ENCODE data around the gene DDIT3. TPM values are rescaled to one million over a fixed set of nuclear protein-coding genes. Genes with fewer than 3 reads are reported as not detected.

Gene DDIT3
- polyA plus RNA-seq, 3 donors: 9.3 to 163 (median 9.4) TPM

DNA sequence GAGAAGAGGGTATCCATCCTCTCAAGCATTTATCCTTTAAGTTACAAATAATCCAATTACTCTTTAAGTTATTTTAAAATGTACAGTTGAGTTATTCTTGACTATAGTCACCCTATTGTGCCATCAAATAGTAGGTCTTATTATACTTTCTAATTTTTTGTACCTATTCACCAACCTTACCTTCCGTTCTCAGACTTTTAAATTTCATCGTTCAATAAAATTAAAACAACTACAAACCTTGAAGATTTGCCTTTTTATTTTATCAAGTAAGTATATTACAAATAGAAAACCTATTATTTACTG is 27.6 kb upstream of the DDIT3 start:
- peaks cover 14 to 15% of the 10 kb centered on the region in 2 donors for H3K36me3 Mint-ChIP-seq
- intact Hi-C loops (cut with micrococcal nuclease): loop anchor here (5.0 to 10.0 kb wide), 3 partner anchors 71 to 207 kb away; partner anchors contain the start of genes ARHGAP9 (in 2 of the 2), CDK4 (in 1 of the 2) and MARCHF9 (in 1 of the 2)
- peaks cover 0 to 11% (median 2%) of the 10 kb centered on the region in 7 donors for H3K9me3 Mint-ChIP-seq
- Histone ChIP-seq H3K79me2 (ENCODE audit: insufficient read depth, low read length) (peaks cover 27% of the 10 kb centered on the region), H3K36me3 (replicated peaks in 1 of 2; ENCODE audit: control insufficient read depth in 1 of 2, insufficient read depth in 2 of 2, low read length in 2 of 2) (peaks cover 0 to 8% of the 10 kb centered on the region in 2 donors), H4K20me1 (ENCODE audit: insufficient read depth, low read length) (no peaks in the 10 kb centered on the region), H2AFZ (ENCODE audit: insufficient read depth, low read depth, low read length, poor library complexity, severe bottlenecking) (no peak overlapping the region), H3K4me1 (ENCODE audit: control insufficient read depth in 1 of 2, insufficient read depth in 2 of 2, low read length in 2 of 2) (peaks cover 18 to 42% of the 10 kb centered on the region in 2 donors), H3K4me2 (replicated peaks; ENCODE audit: extremely low read depth, low read length, poor library complexity, severe bottlenecking) (no peak overlapping the region), H3K27me3 (ENCODE audit: control insufficient read depth in 2 of 2, insufficient read depth in 2 of 2, low read length in 2 of 2) (peaks cover 27 to 37% of the 10 kb centered on the region in 2 donors), H3K4me3 (replicated peaks in 1 of 3; ENCODE audit: low read depth in 2 of 3, low read length in 3 of 3) (no peak overlapping the region), H3K9me3 (replicated peaks in 1 of 2; ENCODE audit: control insufficient read depth in 1 of 2, insufficient read depth in 1 of 2, low read length in 2 of 2) (no peaks in the 10 kb centered on the region), H3K9ac (ENCODE audit: insufficient read depth, low read length, poor library complexity, severe bottlenecking) (no peak overlapping the region), H3K27ac (ENCODE audit: low read depth in 1 of 2, low read length in 2 of 2) (no peak overlapping the region)
- no peak for DNase-seq
- no peak overlapping the region for H3K4me3 Mint-ChIP-seq
- H3K4me1 Mint-ChIP-seq: peaks cover 48% of the 10 kb centered on the region
- H3K27ac Mint-ChIP-seq: no peak overlapping the region
- H3K27me3 Mint-ChIP-seq (ENCODE audit: low read depth in 3 of 3): peaks cover 39 to 42% (median 40%) of the 10 kb centered on the region in 3 donors
- TF ChIP-seq, protein P1, sequence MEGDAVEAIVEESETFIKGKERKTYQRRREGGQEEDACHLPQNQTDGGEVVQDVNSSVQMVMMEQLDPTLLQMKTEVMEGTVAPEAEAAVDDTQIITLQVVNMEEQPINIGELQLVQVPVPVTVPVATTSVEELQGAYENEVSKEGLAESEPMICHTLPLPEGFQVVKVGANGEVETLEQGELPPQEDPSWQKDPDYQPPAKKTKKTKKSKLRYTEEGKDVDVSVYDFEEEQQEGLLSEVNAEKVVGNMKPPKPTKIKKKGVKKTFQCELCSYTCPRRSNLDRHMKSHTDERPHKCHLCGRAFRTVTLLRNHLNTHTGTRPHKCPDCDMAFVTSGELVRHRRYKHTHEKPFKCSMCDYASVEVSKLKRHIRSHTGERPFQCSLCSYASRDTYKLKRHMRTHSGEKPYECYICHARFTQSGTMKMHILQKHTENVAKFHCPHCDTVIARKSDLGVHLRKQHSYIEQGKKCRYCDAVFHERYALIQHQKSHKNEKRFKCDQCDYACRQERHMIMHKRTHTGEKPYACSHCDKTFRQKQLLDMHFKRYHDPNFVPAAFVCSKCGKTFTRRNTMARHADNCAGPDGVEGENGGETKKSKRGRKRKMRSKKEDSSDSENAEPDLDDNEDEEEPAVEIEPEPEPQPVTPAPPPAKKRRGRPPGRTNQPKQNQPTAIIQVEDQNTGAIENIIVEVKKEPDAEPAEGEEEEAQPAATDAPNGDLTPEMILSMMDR (IDR thresholded peaks at IDR 0.05): no peak
- WGBS (ENCODE audit: insufficient coverage): no CpG with 5 or more reads among the region's 2 CpGs

DNA sequence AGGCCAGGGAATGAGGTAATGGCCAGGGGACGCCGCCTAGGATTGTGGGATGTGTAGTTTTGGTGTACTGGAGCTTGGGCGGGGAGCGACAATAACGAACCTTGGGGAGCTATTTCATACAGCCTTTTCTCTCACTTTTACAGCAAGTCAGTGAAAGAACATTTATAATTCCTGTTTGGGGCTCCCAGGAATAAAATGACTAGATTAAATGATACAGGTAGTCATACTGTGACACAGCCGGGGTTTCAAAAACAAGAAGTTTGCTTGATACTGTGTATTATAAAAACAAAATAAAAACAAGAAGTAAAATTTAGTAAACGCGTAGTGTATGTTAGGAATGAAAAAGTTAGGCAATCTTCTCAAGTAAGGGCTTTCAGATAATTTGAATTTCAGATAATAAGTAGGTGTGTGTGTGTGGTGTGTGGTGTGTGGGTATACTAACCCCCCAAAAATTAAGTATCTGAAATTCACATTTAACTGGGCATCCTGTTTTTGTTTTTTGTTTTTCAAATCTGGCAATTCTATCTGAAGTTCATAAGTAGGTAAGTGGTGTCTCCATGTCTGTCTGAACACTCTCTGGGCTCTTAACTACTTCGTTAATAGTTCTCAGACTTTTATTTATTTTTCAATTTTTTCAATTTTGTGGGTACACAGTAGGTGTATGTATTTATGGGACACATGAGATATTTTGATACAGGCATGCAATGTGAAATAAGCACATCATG is 27.1 kb upstream of the DDIT3 start:
- peaks cover 48% of the 10 kb centered on the region for H3K4me1 Mint-ChIP-seq
- peak overlapping the region; percentile 98 for H2AFZ ChIP-seq (ENCODE audit: insufficient read depth, low read depth, low read length, poor library complexity, severe bottlenecking)
- H3K9ac ChIP-seq (ENCODE audit: insufficient read depth, low read length, poor library complexity, severe bottlenecking): peak overlapping the region; percentile 93
- peaks cover 0 to 11% (median 2%) of the 10 kb centered on the region in 7 donors for H3K9me3 Mint-ChIP-seq
- H3K4me1 ChIP-seq (ENCODE audit: control insufficient read depth in 1 of 2, insufficient read depth in 2 of 2, low read length in 2 of 2): peaks cover 18 to 42% of the 10 kb centered on the region in 2 donors
- peak overlapping the region; percentile 99 to 100 for H3K4me3 Mint-ChIP-seq
- H3K27ac ChIP-seq (ENCODE audit: low read depth in 1 of 2, low read length in 2 of 2): peak overlapping the region in 1 of 2 donors; percentile 82
- DNase-seq: no peak
- peak overlapping the region; percentile 84 to 96 (median 87) for H3K27ac Mint-ChIP-seq
- peaks cover 27 to 37% of the 10 kb centered on the region in 2 donors for H3K27me3 ChIP-seq (ENCODE audit: control insufficient read depth in 2 of 2, insufficient read depth in 2 of 2, low read length in 2 of 2)
- WGBS (ENCODE audit: insufficient coverage): no CpG with 5 or more reads among the region's 9 CpGs
- H3K27me3 Mint-ChIP-seq (ENCODE audit: low read depth in 3 of 3): peaks cover 34 to 39% (median 35%) of the 10 kb centered on the region in 3 donors
- peaks cover 19 to 20% of the 10 kb centered on the region in 2 donors for H3K36me3 Mint-ChIP-seq
- peaks cover 0 to 13% of the 10 kb centered on the region in 2 donors for H3K36me3 ChIP-seq (replicated peaks in 1 of 2; ENCODE audit: control insufficient read depth in 1 of 2, insufficient read depth in 2 of 2, low read length in 2 of 2)
- H3K79me2 ChIP-seq (ENCODE audit: insufficient read depth, low read length): peaks cover 27% of the 10 kb centered on the region
- H3K4me2 ChIP-seq (replicated peaks; ENCODE audit: extremely low read depth, low read length, poor library complexity, severe bottlenecking): peak overlapping the region; percentile 94
- intact Hi-C loops (cut with micrococcal nuclease): loop anchor here (5.0 to 10.0 kb wide), 3 partner anchors 70 to 207 kb away; partner anchors contain the start of genes ARHGAP9 (in 2 of the 2), CDK4 (in 1 of the 2) and MARCHF9 (in 1 of the 2)
- H3K4me3 ChIP-seq (replicated peaks in 1 of 3; ENCODE audit: low read depth in 2 of 3, low read length in 3 of 3): peak overlapping the region; percentile 73 to 96 (median 94)
- no peaks in the 10 kb centered on the region for H4K20me1 ChIP-seq (ENCODE audit: insufficient read depth, low read length)
- H3K9me3 ChIP-seq (replicated peaks in 1 of 2; ENCODE audit: control insufficient read depth in 1 of 2, insufficient read depth in 1 of 2, low read length in 2 of 2): no peaks in the 10 kb centered on the region
- TF ChIP-seq, protein P1 (IDR thresholded peaks at IDR 0.05): no peak
